ENCODE measurements around the gene STX17.
"Not testable (repeated sequence)": the region's sequence is repeated elsewhere in the genome, so short reads cannot be mapped to it uniquely, and the experiment has no call there.

Gene STX17

DNA sequence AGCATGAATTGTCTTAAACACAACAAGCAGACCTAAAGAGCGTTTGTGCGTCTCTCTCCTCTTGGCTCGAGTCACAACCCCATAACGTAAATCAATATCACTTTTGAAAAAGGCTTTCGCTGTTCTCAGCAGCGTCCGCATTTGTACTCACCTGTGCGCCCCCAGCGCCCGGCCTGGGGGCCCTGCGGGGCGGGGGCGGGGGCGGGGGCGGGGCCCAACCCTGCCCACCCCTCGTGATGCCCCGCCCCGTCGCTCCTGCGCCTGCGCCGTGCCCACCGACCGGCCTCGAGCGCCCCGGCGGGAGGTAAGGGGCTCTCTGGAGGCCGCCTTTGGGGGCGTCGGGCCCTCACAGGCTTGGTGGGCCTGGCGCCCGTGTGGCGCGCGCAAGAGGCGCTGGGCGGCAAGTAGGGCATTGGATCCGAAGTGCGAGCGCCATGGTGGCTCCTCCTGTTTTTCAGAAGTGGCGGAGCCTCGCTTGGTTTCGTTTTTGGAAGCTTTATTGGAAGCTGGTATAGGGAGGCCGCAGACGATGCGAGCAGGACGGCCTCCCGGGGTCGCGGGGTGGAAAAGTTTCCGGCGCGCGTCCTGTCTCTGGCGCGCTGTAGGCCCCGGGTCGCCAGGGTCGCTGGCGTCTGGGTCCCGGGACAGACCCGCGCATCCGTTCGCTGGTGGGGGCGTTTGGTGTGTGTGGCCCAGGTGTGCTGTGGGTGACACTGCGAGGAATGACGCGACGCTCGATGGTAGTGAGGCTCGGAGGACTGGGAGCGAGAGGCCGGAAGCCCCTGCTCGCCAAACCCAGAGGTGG, at the start of gene STX17:
Gene STX17 (plus strand): TSS at position 252 of the 805 bp plus-strand sequence. CDS start 8,586 bp downstream, outside the sequence.
- DNase-seq = peak; percentile 84

DNA sequence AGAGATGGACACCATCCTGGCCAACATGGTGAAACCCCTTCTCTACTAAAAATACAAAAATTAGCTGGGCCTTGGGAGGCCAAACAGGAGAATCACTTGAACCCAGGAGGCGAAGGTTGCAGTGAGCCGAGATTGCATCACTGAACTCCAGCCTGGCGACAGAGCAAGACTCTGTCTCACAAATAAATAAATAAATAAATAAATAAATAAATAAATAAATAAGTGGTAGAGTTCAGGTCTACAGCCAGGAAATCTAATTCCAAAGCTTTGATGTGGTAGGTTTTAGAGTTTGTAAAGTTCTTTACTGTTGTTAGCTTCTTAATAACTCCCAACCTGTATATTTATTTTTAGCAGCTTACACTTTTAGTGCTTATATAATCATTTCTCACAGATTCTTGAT, 48.9 kb upstream of the STX17 start:
- DNase-seq = not testable (repeated sequence)

DNA sequence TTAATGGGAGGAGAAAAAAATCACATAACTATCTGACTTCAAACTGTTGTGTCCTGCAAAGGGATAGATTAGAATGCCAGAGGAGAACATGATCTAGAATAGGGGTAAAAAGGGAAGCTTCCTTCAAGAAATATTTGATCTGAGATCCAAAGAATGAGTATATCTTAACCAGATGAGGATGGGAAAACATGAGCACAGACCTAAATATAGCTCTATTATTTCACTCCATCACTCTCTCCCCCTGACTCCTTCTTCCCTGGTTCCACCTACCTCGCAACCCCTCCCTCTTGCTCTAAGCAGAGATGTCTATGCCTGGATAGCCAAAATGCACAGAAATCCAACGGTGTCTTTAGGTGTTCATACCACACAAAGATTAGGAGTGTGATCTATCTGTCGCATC, 48.4 kb upstream of the STX17 start:
- no peak for DNase-seq

DNA sequence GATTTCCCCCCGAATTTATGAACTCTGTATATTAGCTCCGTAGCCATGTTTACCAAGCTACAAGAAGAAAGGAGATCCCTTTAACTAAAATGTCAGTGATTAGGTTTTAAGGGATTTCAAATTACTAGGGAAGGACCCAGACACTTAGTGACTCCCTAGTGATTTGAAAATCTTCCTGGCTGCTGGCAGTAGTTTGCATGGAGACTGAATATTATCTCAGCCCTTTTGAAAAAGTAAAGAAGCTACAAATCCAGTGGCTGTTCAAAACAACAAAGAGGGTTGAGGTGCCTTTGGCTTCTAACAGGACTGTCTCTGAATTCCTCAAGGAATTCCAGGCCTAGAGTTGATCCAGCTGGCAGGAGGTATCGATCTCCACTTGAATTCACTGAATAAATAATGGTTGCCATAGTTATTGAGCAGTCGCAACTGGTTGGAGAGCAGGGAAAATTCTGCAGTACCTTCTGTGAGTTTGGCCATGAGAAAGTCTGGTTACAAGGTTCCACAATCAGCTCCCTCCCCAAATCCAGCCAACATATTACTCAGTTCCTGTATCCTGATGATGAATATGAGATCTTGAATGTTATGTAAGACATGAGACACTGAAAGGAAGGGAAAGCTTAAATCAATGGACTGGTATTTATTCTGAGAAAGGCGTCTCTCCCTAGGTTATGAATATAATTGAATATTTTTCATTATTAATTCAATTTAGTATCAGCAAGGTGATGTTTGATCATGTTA, 47.0 kb upstream of the STX17 start:
- no peak for DNase-seq

DNA sequence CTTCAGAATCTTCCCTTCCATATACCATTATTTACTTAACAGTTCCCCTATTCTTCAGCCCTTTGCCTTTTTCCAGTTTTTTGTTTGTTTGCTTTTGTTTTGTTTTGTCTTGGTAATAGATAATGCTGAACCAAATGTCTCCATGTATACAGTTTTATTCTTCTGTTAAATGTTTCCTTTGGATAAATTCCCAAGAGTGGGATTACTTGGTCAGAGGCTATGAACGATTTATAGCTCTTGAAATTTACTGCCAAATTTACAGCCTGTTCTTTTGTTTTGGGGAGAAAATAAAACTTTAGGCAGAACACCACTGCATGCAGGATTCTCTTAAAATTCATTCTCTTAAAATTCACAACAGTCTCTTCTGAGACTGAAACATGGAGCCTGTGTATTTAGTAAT, 46.2 kb upstream of the STX17 start:
- DNase-seq = no peak

DNA sequence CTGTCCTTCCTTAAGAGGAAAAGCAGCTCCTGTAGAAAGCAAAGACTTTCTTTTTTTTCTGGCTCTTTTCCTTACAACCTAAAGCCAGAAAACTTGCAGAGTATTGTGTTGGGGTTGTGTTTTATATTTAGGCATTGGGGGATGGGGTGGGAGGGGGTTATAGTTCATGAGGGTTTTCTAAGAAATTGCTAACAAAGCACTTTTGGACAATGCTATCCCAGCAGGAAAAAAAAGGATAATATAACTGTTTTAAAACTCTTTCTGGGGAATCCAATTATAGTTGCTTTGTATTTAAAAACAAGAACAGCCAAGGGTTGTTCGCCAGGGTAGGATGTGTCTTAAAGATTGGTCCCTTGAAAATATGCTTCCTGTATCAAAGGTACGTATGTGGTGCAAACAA, 42.5 kb upstream of the STX17 start:
- no peak for DNase-seq

DNA sequence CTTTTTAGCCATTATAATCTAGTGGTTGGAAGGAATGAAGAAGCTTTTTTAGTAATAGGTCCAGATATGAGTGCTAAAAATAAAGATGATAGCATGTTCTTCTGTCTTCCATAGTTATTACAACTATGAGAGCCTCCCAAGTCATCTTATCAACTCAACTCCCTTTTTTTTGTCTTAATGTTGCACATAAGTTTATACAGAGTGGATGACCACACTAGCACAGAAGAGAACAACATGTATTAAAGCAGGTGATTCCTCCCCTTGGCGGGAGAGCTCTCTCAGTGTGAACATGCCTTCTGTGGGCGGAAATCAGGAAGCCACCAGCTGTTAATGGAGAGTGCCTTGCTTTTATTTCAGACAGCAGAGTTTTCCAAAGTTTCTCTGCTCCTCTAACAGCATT, 40.1 kb upstream of the STX17 start:
- DNase-seq = no peak

DNA sequence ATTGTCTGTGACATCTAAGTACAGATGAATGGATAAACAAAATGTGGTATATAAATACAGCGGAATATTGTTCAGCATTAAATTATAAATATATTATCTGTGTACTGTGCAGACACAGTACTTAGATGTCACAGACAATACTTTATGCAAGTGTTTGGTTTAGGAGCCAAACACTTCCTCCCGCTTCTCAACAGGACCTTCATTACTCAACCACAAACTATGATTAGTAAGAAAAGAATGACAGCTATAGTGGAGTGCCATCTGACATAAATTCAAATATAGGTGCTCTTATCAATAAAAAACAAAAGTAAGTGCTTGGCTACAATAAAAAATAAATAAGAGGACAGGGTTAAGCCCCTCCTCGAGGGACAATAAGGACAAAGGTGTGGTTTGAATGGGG, 38.9 kb upstream of the STX17 start:
- DNase-seq = no peak

DNA sequence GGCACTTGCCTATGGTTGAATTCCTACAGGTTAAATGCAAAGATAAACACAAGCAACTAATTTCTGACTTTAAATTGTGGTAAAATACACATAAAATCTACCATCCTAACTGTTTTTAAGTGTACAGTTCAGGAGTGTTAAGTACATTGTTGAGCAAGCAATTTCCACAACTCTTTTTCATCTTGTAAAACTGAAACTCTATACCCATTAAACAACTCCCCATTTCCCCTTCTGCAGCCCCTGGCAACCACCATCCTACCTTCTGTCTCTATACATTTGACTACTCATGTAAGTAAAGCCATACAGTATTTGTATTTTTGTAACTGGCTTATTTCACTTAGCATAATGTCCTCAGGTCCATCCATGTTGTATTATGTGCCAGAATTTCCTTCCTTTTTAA, 38.5 kb upstream of the STX17 start:
- no peak for DNase-seq

DNA sequence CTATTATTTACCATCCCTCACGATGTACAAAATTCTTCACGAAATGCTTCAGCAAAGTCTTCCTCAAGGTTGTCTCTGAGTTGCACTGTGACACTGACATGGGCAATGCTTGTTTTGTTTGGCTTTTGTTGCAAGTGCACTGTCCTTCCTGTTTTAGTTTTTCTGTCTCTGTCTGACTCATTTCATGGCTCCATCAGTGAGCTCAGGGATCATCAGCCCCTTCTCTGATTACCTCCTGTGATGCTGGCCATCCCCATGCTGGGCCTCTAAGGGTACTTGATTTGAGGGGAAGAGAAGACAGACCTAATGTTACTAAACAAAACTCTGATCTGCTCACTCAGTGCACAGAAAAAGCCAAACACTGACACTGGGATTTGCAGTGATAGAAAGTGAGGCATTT, 37.6 kb upstream of the STX17 start:
- no peak for DNase-seq

DNA sequence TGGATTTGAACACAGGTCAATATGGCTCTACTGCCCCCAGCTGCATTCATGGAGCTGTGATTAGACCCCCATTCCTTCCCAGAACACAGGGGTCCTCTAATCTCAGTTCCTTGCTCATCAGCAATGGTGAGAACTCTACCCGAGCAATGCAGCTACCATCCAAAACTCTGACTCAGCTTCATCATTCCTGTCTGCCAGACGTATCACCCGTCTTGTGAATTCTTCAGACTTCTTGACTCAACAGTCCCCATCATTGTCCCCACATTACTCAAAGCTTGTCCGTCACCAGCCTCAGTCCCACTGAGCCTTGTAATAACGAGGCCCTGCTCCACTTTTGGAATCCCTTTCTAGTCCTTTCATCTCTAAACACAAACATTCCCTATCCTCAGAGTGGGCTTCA, 36.3 kb upstream of the STX17 start:
- DNase-seq = no peak

DNA sequence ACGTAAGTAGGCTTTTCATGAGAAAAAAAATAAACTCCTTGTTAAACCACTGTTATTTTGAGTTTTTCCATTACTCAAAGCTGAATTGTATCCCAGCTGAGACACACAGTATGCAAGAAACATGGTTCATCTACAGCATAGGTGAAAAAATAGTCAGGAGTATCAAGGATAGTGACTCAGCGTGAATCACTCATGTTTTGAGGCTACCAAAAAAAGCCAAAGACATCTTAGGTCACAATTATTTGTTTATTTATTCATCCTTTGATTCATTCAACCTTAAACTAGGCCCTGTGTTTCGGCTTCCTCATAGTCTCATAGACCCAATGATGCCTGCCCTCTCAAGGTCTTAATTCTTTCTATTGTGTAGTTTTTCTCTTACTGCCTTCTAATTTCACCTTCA, 32.9 kb upstream of the STX17 start:
- no peak for DNase-seq

DNA sequence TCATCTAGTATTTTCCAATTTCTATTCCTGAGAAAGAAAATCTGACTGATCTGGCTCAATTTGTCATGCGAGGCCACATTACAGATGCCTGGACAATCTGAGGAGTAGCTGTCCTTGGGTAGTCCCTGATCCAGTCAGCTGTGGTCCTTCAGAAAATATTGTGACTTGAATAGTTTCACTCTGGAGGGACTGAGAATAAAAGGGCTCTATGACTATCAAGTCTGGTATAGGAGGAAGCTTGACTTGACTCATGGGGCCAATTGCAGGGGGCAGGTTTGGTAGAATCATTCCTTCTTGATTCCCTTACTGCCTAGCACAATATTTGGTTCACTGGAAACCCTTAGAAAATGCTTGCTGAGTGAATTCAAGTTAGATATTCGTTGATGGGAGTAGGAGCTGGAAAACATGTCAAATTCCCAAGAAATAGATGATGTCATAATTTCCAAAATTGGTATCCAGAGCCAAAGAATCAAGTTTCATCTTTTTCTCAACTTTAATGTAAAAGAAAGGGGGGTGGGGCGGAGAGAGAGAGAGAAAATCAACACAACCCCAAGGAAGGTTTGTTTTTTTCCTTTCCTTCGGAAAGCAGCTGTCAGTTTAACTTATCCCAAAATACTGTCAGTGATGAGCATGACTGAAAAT, 32.4 kb upstream of the STX17 start:
- no peak for DNase-seq

DNA sequence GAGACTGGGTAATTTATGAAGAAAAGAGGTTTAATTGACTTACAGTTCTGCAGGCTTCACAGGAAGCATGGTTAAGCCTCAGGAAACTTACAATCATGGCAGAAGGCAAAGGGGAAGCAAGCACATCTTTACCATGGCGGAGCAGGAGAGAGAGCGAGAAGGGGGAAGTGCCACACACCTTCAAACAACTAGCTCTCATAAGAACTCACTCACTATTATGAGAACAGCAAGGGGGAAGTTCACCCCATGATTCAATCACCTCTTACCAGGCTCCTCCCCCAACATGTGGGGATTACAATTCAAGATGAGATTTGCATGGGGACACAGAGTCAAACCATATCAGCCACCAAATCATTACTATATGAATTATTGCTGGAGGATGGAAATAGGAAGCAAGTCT, 30.3 kb upstream of the STX17 start:
- DNase-seq = no peak

DNA sequence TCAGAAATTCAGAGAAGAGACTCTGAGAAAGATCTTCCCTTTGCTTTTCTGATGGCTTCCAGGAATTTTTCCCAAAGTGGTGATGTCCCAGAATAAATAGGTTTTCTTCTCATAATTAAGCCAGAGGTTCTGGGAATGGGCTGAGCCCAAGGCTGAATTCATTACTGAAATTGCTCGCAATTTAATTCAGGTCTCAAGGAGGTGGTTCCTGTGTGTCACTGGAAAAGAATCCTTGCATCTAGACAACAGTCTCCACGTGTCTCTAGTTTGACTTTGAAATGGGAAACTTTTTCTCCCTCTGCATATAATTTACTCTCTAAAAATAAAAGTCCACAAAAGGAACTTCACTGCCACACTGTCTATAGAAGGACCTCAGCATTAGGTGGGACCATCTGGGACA, 27.8 kb upstream of the STX17 start:
- no peak for DNase-seq

DNA sequence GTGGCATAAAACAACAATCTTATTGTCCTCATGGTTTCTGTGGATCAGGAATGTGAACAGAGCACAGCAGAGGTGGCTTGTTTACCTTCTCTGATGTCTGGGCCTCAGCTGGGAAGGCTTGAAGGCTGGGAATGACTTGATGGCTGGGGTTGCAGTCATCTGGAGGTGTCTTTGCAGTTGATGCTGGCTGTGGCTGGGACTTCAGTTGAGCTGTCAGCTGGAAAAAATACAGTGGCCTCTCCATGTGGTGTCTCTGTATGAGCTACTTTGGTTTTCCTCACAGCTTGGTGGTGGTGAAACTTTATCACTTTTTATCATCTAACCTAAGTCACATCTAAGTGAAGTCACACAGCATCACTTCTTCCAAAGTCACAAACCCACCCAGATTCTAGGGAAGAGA, 24.7 kb upstream of the STX17 start:
- DNase-seq = no peak

DNA sequence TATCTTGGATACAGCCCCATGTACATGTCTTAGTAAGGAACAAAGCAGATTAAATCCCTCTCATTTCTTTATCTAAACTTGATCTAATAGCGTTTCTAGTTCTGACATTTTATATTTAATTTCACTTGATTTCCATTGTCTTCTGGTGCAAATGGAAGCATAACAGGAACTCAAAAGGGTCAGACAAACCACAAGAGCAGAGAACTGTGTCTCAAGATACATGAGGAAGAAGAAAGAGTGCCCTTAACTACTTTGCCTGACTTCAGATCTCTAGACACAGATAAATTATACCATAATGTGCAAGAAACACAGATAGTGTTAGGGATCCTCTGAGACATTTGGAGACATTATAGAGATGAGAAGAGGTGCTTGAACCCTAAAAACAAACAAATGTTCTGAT, 20.7 kb upstream of the STX17 start:
- no peak for DNase-seq

DNA sequence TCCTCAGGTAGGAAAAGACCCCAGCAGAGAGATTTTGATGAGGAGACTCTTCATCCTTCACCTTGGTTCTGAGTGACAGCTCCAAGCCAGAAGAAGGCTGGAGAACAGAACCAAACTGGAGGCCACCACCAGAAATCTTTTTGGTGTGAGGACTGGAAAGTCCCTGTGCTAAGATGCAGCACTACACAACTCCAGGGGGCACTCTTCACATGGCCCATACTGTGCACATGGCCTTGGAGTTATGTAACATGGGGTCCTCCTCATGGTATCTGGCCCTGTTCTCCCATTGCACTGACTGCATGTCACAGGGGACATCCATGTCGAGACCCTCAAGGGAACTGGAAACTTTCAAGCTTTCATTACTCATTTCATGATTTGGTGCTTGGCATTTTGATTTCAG, 17.3 kb upstream of the STX17 start:
- no peak for DNase-seq

DNA sequence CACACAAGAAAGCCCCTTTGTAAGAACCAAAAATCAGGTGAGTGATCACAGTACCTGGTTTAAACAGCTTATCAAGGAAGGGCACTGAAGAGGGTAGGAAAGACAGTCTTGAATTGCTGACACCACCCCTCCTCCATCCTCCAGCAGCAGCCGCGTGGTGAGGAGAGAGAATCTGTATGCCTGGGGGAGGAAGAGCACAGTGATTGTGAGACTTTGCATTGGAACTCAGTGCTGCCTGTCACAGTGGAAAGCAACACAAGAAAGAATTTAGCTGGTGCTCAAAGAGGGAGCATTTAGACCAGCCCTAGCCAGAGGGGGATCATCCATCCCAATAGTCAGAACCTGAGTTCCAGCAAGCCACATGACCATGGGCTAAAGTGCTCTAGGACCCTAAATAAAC, 11.6 kb upstream of the STX17 start:
- no peak for DNase-seq

DNA sequence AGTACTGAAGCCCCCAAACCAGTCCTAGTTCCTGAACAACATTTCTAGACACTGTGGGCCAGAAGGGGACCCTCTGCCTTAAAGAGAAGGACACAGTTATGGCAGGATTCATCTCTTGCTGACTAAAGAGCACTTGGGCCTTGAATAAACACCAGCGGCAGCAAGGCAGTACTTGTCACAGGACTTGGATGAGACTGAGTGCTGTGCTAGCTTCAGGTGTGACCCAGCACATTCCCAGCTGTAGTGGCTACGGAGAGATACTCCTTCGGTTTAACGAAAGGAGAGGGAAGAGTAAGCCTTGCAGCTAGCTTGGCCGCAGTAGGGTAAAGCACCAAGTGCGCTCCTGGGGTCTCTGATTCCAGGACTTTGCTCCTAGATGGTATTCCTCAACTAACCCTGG, 10.9 kb upstream of the STX17 start:
- no peak for DNase-seq

DNA sequence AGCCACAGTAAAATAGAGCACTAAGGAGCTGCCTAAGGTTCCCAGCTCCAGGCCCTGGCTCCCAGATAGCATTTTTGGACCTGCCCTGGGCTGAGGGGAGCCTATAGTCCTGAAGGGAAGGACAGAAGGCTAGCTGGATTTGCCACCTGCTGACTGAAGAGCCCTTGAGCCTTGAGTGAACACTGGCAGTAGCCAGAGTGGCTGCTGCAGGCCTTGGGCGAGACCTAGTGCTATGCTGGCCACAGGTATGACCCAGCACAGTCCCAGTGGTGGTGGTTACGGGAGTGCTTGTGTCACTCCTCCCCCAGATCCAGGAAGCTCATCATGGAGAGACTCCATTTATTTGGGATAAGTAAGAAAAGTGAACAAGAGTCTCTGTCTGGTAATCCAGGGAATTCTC, 10.3 kb upstream of the STX17 start:
- DNase-seq = no peak

DNA sequence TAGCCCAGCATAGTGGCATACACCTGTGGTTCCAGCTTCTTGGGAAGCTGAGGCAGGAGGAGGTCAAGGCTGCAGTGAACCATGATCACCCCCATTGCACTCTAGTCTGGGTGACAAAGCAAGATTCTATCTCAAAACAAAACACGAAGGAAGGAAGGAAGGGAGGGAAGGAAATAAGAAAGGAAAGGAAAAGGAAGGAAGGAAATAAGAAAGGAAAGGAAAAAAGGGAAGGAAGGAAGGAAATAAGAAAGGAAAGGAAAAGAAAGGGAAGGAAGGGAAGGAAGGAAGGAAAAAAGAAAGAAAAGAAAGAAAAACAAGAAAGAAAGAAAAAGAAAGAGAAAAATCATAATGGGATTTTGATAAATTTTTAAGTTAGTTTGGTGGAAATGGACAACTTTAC, 3.1 kb upstream of the STX17 start:
- no peak for DNase-seq

DNA sequence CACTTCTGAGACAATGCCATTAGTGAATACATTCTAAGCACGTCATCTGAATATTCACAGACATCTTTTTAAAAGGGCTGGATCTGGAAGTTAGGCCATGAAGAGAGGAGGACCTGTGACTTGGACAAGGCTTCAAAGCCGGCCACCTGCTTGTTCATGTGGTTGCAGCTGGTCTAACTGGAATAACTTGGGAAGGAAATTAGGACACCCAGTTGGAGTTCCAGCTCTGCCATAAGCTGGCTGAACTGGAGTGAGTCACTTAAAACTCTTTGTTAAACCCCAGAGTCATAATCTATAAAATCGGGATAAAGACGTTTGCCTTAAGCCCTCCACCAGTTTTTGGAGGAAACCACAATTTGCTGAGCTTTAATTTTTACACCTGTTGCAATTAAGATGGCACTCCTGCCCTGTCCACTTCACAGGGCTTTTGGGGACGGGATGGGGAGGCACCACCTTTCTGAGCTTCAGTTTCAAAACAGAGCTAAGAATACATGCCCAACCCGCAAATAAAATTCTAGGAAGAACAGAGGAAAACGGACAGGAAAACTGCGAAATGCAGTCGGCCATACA, 536 bp upstream of the STX17 start:
- DNase-seq = no peak

DNA sequence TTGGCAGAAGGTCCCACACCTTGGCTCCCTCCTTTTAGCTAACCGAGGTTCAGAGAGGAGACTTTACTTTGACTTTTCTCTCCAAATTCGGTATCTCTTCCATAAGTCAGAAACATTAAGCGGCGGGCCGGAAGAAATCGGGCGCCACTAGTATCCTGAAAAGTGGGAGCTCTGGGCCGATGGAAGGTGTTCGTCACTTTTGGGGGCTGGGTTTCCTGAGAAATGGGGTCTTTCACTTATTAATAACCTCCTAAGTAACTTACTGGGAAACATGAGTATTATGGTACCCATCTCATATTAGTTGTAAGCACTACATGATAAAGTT, 716 bp downstream of the STX17 start:
- no peak for DNase-seq

All from CD4-positive, alpha-beta T cell treated with Interleukin-10 for 1 hour (primary cell).